ENCODE measurements around the gene PCSK6.
A peak's percentile ranks its signal among the peaks of the same experiment; 100 is the strongest.

Gene PCSK6

GRCh38 chr15:101522621-101523559, 33.4 kb upstream of the PCSK6 start:
- DNase-seq: no peak

DNA sequence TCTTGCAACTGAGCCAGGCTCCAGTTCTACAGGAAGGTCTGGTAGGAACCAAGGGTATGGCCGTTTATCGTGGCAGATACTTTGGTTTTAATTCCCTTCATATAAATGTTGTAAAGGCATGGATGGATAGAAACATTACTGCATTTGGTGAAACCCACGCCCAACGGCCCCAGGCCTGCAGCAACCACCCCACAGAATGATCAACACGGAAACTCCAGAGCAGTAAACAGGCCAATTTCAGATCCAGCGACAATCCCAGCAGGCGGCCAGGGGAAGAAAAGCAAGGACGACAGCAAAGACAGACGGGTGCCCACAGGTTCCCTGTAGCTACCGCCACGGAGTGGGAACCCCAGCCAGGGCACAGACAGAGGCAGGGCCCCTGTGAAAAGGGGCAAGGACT, 32.6 kb upstream of the PCSK6 start:
- no peak for DNase-seq

GRCh38 chr15:101521591-101521990, 32.1 kb upstream of the PCSK6 start:
- DNase-seq: peak; percentile 27 to 56

DNA sequence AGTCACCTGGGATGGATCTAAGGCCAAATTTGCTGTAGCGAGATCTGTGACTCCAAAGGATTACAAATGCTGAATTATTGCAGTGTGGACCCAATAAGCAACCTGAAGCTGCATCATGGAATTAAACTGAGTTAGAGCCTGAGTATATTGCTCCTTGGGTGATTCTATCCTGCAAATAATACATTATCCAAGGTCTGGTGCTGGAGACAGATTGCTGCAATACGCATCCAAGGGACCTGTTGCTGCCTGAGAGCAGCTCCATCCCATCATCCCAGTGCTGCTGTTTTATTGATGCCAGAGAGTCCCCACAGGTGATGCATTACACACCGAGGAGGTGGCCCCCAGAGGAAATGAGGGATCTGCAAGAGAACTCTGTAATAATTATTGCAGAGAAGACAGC, 31.6 kb upstream of the PCSK6 start:
- DNase-seq: no peak

GRCh38 chr15:101520395-101520794, 30.9 kb upstream of the PCSK6 start:
- no peak for DNase-seq

- no peak for DNase-seq
Measured at GRCh38 chr15:101517504-101517903, 28.0 kb upstream of the PCSK6 start.

- DNase-seq: no peak
Measured at GRCh38 chr15:101514318-101514717, 24.8 kb upstream of the PCSK6 start.

- DNase-seq: no peak
Measured at GRCh38 chr15:101511717-101512116, 22.2 kb upstream of the PCSK6 start.

- peak; percentile 95 to 96 for DNase-seq
Measured at GRCh38 chr15:101510212-101511197, 21.0 kb upstream of the PCSK6 start.

DNA sequence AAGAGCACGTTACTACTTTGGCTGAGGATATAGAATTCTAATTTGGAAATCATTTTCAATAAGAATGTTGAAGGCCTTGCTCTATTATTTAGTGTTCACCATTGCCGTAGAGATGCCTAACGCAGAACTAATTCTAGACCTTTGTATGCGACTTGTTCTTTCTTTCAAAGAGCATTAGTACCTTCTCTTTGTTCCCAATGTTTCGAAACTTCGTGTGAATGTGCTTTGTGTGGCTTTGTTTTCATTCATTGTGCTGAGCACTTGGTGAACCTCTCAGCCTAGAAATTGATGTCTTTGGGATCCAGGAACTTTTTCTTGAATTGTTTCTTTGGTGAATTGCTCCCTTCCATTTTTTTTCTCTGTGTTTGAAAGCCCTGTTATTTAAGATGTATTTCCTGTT, 19.8 kb upstream of the PCSK6 start:
- DNase-seq: no peak

DNA sequence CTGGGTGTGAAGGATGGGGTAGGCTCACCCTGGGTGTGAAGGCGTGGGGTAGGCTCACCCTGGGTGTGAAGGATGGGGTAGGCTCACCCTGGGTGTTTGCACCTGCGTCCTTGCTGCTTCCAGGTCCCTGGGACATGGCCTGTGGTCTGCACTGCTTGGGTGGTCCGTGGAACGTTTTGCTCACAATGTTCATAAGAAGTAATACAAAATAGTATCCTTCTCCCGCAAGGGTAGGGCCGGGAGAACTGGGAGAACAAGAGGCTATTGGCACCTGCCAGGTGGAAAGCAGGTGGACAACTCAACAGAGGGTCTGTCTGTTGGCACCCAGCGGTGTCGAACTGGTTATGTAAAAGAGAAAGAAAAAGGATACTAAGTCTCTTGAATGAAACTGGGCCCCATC, 17.0 kb upstream of the PCSK6 start:
- no peak for DNase-seq

DNA sequence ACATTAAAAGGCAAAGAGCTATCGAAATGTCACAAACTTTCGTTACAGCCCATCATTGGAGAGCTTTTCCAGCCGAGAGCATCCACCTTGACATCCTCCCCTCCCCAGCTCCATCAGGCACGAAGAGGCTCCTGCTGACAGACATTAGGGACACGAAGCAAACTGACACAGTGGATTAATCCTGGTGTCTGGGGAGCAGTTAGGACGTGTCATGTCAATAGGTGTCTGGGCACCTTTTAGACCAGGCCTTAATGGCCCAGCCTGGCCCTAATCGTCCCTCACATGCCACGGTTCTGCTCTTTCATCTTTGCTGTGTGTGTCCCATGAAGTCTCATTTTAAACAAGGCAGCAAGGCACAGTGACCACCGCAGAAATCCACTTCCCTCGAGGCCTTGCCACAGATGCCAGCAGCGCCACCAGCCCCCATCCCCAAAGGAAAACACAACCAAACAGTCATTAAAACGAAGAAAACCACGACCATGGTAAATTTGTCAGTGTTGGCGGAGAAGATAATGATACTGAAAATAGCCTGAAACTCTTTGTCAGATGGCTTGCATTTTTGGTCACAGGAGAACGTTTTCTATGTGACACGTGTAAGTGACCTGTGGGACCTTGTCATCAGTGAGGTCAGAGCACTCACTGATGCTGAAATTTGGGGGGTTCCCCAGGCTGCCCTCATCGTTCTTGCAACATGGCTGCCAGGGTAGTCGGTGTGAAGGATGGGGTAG, 16.3 kb upstream of the PCSK6 start:
- DNase-seq: no peak

GRCh38 chr15:101504866-101505609, 15.5 kb upstream of the PCSK6 start:
- DNase-seq: no peak

- DNase-seq: no peak
Measured at GRCh38 chr15:101504373-101504772, 14.9 kb upstream of the PCSK6 start.

DNA sequence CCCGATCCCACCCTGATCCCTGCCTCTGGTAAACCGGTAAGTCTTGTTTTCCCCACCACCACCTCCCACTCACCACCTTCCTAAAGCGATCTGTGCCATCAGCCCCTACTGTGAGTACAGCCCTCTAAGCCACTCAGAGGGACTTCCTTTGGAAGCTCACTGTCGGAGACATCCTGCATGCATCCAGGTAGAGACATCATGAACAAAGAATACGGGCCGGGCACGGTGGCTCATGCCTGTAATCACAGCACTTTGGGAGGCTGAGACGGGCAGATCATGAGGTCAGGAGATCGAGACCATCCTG, 13.7 kb upstream of the PCSK6 start:
- no peak for DNase-seq

DNA sequence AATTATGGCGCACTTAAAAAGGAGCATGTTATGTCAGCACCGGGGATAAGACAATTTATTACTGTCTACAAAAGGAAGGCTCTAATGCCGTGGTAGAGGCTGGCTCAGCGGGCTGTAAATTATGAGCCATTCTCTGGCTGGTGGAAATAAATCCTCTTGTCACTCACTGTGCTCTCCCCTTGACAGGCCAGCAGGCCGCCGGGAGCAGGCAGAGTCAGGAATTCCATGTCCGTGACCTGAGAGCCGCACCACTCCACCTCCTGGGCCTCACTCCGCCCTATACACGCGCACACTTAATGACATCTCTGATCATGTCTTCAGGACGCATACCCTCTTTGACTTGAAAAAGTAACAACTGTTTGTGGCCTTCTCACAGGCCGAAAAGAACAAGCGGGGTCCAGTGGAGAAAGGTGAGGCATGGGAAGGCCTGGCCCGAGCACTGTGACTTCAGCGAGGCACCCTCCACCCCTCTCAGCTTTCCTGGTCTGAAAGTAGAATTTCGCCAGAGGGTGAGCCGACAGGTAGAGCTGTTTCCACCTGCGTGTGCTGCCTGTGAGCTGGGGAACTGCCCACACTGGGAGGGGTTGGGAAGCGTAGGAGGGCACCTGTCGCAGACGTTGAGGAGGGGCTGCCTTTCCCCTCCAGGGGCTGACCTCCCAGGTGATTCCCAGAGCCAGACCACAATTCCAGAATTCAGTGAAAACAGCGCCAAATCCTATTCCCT, 13.2 kb upstream of the PCSK6 start:
- no peak for DNase-seq

- DNase-seq: peak in 1 of 2 donors; percentile 33
Measured at GRCh38 chr15:101501703-101502373, 12.3 kb upstream of the PCSK6 start.

GRCh38 chr15:101500865-101501551, 11.5 kb upstream of the PCSK6 start:
- peak; percentile 37 to 53 for DNase-seq

GRCh38 chr15:101499863-101500713, 10.6 kb upstream of the PCSK6 start:
- peak; percentile 34 to 43 for DNase-seq
